Cardiac fibroblast (primary cell): ENCODE data around the gene PLEKHA8.
"Not testable (repeated sequence)": the region's sequence is repeated elsewhere in the genome, so short reads cannot be mapped to it uniquely, and the experiment has no call there.

ENCODE experiments used
- DNase-seq, 2 donors: peaks; one replicate each; pipeline versions ENCODE4 v3.0.0 to v3.0.0-alpha.2; 2010; ENCODE audit warnings: low read depth in 2 of 2
- H3K4me3 ChIP-seq, 2 donors: replicated peaks in 1 of 2; 1 replicate in 1 of 2; 2 replicates in 1 of 2; pipeline ENCODE4 v1.5.1; 2011; ENCODE audit warnings: low read depth in 2 of 2, low read length in 2 of 2, mild to moderate bottlenecking in 2 of 2, moderate library complexity in 1 of 2
- TF ChIP-seq, protein P1 (sequence below): IDR thresholded peaks from one replicate; pipeline ENCODE4 v1.5.1; 2011; ENCODE audit warnings: low read depth, mild to moderate bottlenecking, low read length, inconsistent platforms

The PLEKHA8 gene

DNA sequence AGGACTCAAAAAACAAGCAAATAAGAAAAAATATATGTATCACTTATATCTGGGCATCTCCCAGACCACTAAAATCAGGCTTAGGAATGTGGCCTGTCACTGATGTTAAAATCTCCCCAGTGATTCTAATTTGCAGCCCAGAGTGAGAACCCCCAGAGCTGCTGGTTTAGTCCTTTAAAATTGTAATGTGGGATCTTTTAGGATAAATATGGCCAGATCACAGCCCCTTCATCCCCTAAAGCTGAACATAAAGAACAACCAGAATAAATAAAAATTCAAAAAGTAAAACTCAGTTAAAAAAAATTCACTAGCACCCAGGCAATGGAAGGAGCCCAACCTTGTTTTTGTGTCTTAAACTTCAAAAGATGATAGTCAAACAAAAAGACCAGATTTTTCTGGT lies 60.1 kb downstream of the PLEKHA8 start:
- no peak overlapping the region for H3K4me3 ChIP-seq
- TF ChIP-seq, protein P1, sequence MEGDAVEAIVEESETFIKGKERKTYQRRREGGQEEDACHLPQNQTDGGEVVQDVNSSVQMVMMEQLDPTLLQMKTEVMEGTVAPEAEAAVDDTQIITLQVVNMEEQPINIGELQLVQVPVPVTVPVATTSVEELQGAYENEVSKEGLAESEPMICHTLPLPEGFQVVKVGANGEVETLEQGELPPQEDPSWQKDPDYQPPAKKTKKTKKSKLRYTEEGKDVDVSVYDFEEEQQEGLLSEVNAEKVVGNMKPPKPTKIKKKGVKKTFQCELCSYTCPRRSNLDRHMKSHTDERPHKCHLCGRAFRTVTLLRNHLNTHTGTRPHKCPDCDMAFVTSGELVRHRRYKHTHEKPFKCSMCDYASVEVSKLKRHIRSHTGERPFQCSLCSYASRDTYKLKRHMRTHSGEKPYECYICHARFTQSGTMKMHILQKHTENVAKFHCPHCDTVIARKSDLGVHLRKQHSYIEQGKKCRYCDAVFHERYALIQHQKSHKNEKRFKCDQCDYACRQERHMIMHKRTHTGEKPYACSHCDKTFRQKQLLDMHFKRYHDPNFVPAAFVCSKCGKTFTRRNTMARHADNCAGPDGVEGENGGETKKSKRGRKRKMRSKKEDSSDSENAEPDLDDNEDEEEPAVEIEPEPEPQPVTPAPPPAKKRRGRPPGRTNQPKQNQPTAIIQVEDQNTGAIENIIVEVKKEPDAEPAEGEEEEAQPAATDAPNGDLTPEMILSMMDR = no peak
- no peak for DNase-seq

DNA sequence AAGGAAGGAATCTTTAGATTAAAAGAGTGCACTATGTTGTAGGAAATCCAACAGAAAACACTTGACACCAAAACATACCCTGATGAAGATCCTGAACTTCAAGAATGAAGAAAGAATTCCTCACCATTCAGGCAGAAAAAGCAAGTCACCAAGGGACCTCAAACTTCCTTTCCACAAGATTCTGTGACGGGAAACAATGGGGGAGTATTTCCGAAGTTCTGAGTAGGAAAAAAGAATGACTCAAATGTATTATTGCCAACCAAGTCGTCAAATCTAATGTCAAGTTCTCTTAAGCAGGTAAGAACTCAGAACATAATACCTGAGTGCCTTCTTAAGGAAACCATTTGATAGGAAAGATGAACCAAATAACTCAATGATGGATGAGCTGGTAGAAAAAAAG lies 61.9 kb downstream of the PLEKHA8 start:
- TF ChIP-seq, protein P1 = no peak
- peak; percentile 41 to 47 for DNase-seq

DNA sequence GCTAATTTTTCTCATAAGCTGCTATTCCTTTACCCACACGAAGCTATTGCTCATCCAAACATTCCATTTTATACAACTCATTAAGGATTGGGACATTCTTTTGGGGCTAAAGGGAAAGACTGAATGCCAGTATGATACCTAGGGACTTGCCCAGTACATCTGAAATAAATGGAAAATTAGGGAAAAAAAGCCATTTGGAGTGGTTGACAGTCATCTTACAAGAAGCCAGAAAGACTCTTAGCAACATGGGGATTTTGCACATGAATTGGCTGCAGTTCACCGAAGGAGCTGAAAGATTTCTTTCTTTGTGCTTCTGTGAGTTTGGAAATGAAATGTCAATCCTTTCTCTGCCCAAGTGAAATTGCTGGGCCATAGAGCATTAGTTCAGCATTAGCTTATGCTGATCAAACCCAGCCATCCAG lies 63.3 kb downstream of the PLEKHA8 start:
- no peak overlapping the region for H3K4me3 ChIP-seq
- TF ChIP-seq, protein P1 = no peak
- DNase-seq = peak; percentile 87 to 88

More for the DNA sequence above, 61.9 kb downstream of the PLEKHA8 start:
- H3K4me3 ChIP-seq = no peak overlapping the region

DNA sequence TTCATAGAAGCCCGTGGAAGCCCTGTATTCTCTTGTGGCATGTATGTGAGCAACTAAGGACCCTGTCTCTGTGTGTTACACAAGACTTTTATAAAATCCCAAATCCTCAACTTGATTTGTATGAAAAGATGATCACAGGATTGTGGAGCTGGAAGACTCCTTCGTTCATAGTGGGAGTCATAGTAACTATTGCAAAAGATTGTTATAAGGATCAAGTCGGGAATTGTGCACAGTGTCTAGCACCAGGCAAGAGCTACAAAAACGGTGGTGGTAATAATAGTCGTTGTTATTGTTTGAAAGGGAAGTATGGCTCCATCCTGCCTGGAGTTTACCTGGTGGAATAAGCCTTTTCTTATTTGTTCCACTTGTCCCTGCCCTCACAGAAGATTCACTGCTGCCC lies 63.8 kb downstream of the PLEKHA8 start:
- DNase-seq = no peak
- H3K4me3 ChIP-seq = no peak overlapping the region
- TF ChIP-seq, protein P1 = no peak

DNA sequence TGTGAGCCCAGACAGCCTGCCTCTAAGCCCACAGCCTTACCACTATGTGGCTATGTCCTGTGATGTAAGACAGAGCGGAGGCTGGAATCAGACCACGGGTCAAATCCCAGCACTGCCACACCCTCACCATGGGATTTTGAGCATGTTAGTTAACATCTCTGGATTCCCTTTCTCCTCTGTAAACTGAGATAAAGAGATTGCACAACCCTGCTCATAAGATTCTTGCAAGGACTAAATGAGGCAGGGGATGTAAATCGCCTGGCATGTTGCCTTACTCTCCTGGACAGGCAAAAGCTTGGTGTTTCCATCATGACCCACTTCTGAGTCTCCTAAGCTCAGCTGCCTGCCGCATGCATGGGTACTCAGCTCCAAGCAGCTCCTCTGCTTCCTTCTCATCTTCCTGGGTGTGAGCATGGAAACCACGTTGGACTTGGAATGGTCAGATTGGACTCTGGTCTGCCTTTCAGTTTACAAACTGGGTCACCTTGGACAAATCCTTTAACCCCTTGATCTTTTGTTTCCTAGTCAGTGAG lies 65.3 kb downstream of the PLEKHA8 start:
- TF ChIP-seq, protein P1 = no peak
- peak; percentile 6 to 62 for DNase-seq
- no peak overlapping the region for H3K4me3 ChIP-seq

DNA sequence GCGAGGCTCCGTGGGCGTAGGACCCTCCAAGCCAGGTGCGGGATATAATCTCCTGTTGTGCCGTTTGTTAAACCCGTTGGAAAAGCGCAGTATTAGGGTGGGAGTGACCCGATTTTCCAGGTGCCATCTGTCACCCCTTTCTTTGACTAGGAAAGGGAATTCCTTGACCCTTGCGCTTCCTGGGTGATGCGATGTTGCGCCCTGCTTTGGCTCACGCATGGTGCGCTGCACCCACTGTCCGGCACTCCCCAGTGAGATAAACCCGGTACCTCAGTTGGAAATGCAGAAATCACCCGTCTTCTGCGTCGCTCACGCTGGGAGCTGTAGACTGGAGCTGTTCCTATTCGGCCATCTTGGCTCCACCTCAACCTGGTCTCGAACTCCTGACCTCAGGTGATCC lies 70.4 kb downstream of the PLEKHA8 start:
- H3K4me3 ChIP-seq, DNase-seq: not testable (repeated sequence)

DNA sequence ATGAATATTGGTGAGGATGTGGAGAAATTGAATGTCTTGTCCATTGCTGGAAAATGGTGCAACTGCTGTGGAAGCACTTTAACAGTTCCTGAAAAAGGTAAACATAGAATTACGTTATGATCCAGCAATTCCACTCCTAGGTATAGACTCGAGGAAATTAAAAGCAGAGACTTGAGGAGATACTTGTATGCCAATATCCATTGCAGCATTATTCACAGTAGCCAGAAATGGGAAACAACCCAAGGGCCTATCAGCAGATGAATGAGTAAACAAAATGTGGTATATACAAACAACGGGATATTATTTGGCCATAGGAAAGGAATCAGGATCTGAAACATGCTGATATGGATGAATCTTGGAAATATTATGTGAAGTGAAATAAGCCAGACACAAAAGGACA lies 74.1 kb downstream of the PLEKHA8 start:
- TF ChIP-seq, protein P1 = no peak

More for the DNA sequence above, 74.1 kb downstream of the PLEKHA8 start:
- H3K4me3 ChIP-seq = no peak overlapping the region
- no peak for DNase-seq
